Breast epithelium (tissue), 3 donors: ENCODE measurements around the gene PLPPR2.

Experiments
- POLR2A ChIP-seq: fragments of 450-650 bp; IDR thresholded peaks from one replicate; pipeline ENCODE4 v1.6.1; 2016; ENCODE audit warnings: antibody characterized with exemption, mild to moderate bottlenecking, moderate library complexity
- POLR2AphosphoS5 ChIP-seq, 3 donors: sonication (generic); formaldehyde crosslinking; IDR thresholded peaks; one replicate each; pipeline ENCODE4 v1.6.1; 2017; ENCODE audit warnings: antibody characterized with exemption in 3 of 3
- TF ChIP-seq, protein P1 (sequence below), 3 donors: fragments of 450-650 bp; IDR thresholded peaks; one replicate each; pipeline ENCODE4 v1.5.1; 2016 to 2017; ENCODE audit warnings: antibody characterized with exemption in 3 of 3, mild to moderate bottlenecking in 3 of 3, moderate library complexity in 3 of 3

DNA sequence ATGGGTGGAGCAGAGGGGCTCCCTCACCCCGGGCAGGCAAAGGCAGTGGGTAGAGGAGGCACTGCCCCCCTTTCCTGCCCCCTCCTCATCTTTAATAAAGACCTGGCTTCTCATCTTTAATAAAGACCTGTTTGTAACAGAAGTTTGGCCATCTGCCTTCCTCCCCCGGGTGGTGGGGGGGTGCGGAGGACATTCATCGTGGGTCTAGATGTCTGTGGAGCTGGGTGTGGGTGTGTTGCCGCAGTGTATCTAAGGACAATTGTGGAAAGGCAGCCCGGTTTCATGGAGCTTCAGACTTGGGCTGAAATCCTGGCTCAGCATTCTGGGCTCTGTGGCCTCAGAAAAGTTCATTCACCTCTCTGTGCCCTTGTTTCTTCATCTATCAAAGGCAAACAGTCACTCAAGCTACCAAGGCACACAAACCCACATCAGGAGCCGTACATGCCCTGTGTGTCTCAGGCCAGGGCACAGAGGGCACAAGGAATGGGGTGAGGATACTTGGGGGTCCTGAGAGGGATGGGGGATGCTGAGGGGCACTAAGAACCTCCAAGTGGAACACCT is 10.4 kb downstream of the PLPPR2 start:
- TF ChIP-seq, protein P1, sequence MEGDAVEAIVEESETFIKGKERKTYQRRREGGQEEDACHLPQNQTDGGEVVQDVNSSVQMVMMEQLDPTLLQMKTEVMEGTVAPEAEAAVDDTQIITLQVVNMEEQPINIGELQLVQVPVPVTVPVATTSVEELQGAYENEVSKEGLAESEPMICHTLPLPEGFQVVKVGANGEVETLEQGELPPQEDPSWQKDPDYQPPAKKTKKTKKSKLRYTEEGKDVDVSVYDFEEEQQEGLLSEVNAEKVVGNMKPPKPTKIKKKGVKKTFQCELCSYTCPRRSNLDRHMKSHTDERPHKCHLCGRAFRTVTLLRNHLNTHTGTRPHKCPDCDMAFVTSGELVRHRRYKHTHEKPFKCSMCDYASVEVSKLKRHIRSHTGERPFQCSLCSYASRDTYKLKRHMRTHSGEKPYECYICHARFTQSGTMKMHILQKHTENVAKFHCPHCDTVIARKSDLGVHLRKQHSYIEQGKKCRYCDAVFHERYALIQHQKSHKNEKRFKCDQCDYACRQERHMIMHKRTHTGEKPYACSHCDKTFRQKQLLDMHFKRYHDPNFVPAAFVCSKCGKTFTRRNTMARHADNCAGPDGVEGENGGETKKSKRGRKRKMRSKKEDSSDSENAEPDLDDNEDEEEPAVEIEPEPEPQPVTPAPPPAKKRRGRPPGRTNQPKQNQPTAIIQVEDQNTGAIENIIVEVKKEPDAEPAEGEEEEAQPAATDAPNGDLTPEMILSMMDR (IDR thresholded peaks at IDR 0.05), result no peak
- TF ChIP-seq POLR2AphosphoS5 (IDR thresholded peaks at IDR 0.05), result no peak
- no peak for TF ChIP-seq POLR2A
